GM23338 (cell line): ENCODE data around the gene GNB5. TPM values are rescaled to one million over a fixed set of nuclear protein-coding genes. Genes with fewer than 3 reads are reported as not detected.
A peak's percentile ranks its signal among the peaks of the same experiment; 100 is the strongest.

Experiments used
- ATAC-seq: fragments of 200-7000 bp; cut with Tn5 transposase; 3 replicates; pipeline ENCODE4 v1.9.1; 2020
- DNase-seq: peaks from one replicate; pipeline ENCODE4 v3.0.0-alpha.2; 2015; ENCODE audit warnings: low spot score
- H2AFZ ChIP-seq: fragments of 200-600 bp; sonication (generic); 2 replicates; pipeline ENCODE4 v1.8.0; 2016; ENCODE audit warnings: antibody characterized with exemption, mild to moderate bottlenecking, moderate library complexity
- H3F3A ChIP-seq: fragments of 200-600 bp; sonication (generic); replicated peaks from 2 replicates; pipeline ENCODE4 v1.8.0; 2017; ENCODE audit warnings: antibody characterized with exemption, mixed run types, low read depth
- H3K27ac ChIP-seq: fragments of 200-600 bp; sonication (generic); 2 replicates; pipeline ENCODE4 v1.6.1; 2016; ENCODE audit warnings: low read depth
- H3K27me3 ChIP-seq: fragments of 200-600 bp; sonication (generic); 2 replicates; pipeline ENCODE4 v1.8.0; 2016; ENCODE audit warnings: mild to moderate bottlenecking, mixed run types, moderate library complexity; ENCODE audit not compliant: insufficient read depth
- H3K36me3 ChIP-seq: fragments of 200-600 bp; sonication (generic); 2 replicates; pipeline ENCODE4 v1.8.0; 2016; ENCODE audit warnings: mild to moderate bottlenecking; ENCODE audit not compliant: insufficient read depth
- H3K4me1 ChIP-seq: fragments of 200-600 bp; sonication (generic); 2 replicates; pipeline ENCODE4 v1.8.0; 2016; ENCODE audit warnings: mild to moderate bottlenecking, moderate library complexity; ENCODE audit not compliant: insufficient read depth
- H3K4me2 ChIP-seq: fragments of 200-600 bp; sonication (generic); 2 replicates; pipeline ENCODE4 v1.7.1; 2017; ENCODE audit warnings: mixed run types
- H3K4me3 ChIP-seq: fragments of 200-600 bp; sonication (generic); 2 replicates; pipeline ENCODE4 v1.6.1; 2016; ENCODE audit warnings: mixed run types
- H3K79me2 ChIP-seq: fragments of 200-600 bp; sonication (generic); replicated peaks from 2 replicates; pipeline ENCODE4 v1.8.0; 2017; ENCODE audit warnings: mild to moderate bottlenecking; ENCODE audit not compliant: insufficient read depth
- H3K9me2 ChIP-seq: fragments of 200-600 bp; sonication (generic); 2 replicates; pipeline ENCODE4 v1.8.0; 2017; ENCODE audit not compliant: insufficient read depth
- H4K20me1 ChIP-seq: fragments of 200-600 bp; sonication (generic); replicated peaks from 2 replicates; pipeline ENCODE4 v1.8.0; 2017; ENCODE audit warnings: mild to moderate bottlenecking; ENCODE audit not compliant: insufficient read depth
- H3K27ac Mint-ChIP-seq: 2 replicates; pipeline ENCODE4 v1.8.0; 2020; ENCODE audit warnings: inconsistent platforms, mild to moderate bottlenecking, moderate library complexity, mixed read lengths
- H3K27me3 Mint-ChIP-seq: 3 replicates; pipeline ENCODE4 v1.8.0; 2022; ENCODE audit warnings: low read depth, mild to moderate bottlenecking, moderate library complexity, mixed read lengths, inconsistent platforms; ENCODE audit not compliant: insufficient read depth, poor library complexity
- H3K36me3 Mint-ChIP-seq: 3 replicates; pipeline ENCODE4 v1.8.0; 2021; ENCODE audit warnings: low read depth, mild to moderate bottlenecking, inconsistent platforms, moderate library complexity, mixed read lengths
- H3K4me1 Mint-ChIP-seq: 3 replicates; pipeline ENCODE4 v1.8.0; 2020; ENCODE audit warnings: mild to moderate bottlenecking, inconsistent platforms, mixed read lengths
- H3K4me3 Mint-ChIP-seq: 3 replicates; pipeline ENCODE4 v1.8.0; 2021; ENCODE audit warnings: moderate library complexity, mild to moderate bottlenecking, inconsistent platforms, mixed read lengths
- H3K9me3 Mint-ChIP-seq: 3 replicates; pipeline ENCODE4 v1.8.0; 2020; ENCODE audit warnings: moderate library complexity, mild to moderate bottlenecking, inconsistent platforms, mixed read lengths
- EZH2phosphoT487 ChIP-seq: fragments of 200-600 bp; sonication (generic); IDR thresholded peaks from one replicate; pipeline ENCODE4 v1.8.1; 2018; ENCODE audit warnings: antibody characterized with exemption; ENCODE audit not compliant: unreplicated experiment
- JUNB ChIP-seq: IDR thresholded peaks from one replicate; pipeline ENCODE4 v1.6.1; 2016; ENCODE audit warnings: antibody characterized with exemption; ENCODE audit not compliant: unreplicated experiment
- POLR2AphosphoS5 ChIP-seq: IDR thresholded peaks from 2 replicates; pipeline ENCODE4 v1.6.1; 2016; ENCODE audit warnings: antibody characterized with exemption, low read depth
- polyA plus RNA-seq: library from polyadenylated mRNA; unstranded; fragments of >200 nt; fragmentation: Nextera tagmentation; extraction: Ambion mirVana; gene quantifications from 2 replicates; pipeline ENCODE4 v1.2.1, GENCODE V29; 2016
- total RNA-seq: library from RNA; depleted of rRNA; stranded (reverse); fragments of >200 nt; shearing (Covaris generic); gene quantifications from 2 replicates; pipeline ENCODE4 v1.2.3, GENCODE V29; 2014
- TF ChIP-seq, protein P1 (sequence below): IDR thresholded peaks from 2 replicates; pipeline ENCODE4 v1.6.1; 2016; ENCODE audit warnings: antibody characterized with exemption
- TF ChIP-seq, protein P2 (sequence below), 2 experiments: fragments of 200-600 bp in 1 of 2; sonication (generic) in 1 of 2; conservative IDR thresholded peaks; 2 replicates each; pipeline versions ENCODE4 v1.5.1 to v1.6.1; 2016 to 2017; ENCODE audit warnings: antibody characterized with exemption in 2 of 2, low read depth in 2 of 2, mild to moderate bottlenecking in 2 of 2, moderate library complexity in 1 of 2
- TF ChIP-seq, protein P3 (sequence below): fragments of 250-450 bp; sonication (Bioruptor Pico); IDR thresholded peaks from 2 replicates; pipeline ENCODE4 v1.5.0; 2020; ENCODE audit warnings: mild to moderate bottlenecking, moderate library complexity
- TF ChIP-seq, protein P4 (sequence below): IDR thresholded peaks from one replicate; pipeline ENCODE4 v1.6.1; 2018; ENCODE audit warnings: antibody characterized with exemption; ENCODE audit not compliant: unreplicated experiment

Gene GNB5
- total and polyA plus RNA-seq, 2 experiments from 2014 or later: 23.0 to 40.8 TPM

DNA sequence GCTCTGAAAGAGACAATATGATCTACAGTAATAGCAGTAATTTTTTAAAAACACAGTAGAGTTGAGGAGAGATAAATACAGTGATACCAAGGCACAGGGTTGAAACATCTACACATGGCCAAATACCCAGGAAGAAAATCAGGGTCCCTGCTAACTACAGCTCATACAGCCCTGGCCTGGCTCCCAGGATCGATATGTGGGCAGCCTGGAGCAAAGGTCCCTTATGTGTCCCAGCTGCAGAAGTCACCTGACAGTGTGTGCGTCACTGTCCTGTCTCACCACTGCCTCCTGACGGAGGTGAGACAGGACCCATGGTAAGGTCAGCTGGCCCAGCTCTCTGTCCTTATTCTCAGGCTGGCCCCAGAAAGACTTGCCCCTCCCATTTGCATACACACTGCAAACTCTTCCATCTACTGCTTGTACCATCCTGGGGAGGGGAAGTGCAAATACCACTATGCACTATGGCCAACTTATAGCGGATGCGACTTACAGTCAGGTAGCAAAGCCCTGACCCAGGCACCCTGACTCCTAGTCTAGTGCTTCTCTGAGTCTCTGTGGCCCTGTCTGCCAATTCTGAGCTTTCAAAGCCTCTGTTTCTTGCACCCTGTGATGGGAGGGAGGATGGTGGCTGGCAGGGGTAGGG, 56.6 kb downstream of the GNB5 start:
- H2AFZ ChIP-seq: no peak overlapping the region
- no peak overlapping the region for H3K4me3 Mint-ChIP-seq
- no peaks in the 10 kb centered on the region for H3K4me1 ChIP-seq
- no peaks in the 10 kb centered on the region for H3K79me2 ChIP-seq
- peaks cover 15% of the 10 kb centered on the region for H3K36me3 Mint-ChIP-seq
- no peaks in the 10 kb centered on the region for H3F3A ChIP-seq
- H3K27me3 Mint-ChIP-seq: peaks cover 2% of the 10 kb centered on the region
- H3K27me3 ChIP-seq: no peaks in the 10 kb centered on the region
- peaks cover 10% of the 10 kb centered on the region for H3K36me3 ChIP-seq
- DNase-seq: no peak
- no peak overlapping the region for H3K4me2 ChIP-seq
- no peak overlapping the region for H3K27ac Mint-ChIP-seq
- no peaks in the 10 kb centered on the region for H4K20me1 ChIP-seq
- no peak overlapping the region for H3K27ac ChIP-seq
- no peaks in the 10 kb centered on the region for H3K9me3 Mint-ChIP-seq
- TF ChIP-seq, protein P1, sequence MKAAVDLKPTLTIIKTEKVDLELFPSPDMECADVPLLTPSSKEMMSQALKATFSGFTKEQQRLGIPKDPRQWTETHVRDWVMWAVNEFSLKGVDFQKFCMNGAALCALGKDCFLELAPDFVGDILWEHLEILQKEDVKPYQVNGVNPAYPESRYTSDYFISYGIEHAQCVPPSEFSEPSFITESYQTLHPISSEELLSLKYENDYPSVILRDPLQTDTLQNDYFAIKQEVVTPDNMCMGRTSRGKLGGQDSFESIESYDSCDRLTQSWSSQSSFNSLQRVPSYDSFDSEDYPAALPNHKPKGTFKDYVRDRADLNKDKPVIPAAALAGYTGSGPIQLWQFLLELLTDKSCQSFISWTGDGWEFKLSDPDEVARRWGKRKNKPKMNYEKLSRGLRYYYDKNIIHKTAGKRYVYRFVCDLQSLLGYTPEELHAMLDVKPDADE: no peak
- TF ChIP-seq, protein P2, sequence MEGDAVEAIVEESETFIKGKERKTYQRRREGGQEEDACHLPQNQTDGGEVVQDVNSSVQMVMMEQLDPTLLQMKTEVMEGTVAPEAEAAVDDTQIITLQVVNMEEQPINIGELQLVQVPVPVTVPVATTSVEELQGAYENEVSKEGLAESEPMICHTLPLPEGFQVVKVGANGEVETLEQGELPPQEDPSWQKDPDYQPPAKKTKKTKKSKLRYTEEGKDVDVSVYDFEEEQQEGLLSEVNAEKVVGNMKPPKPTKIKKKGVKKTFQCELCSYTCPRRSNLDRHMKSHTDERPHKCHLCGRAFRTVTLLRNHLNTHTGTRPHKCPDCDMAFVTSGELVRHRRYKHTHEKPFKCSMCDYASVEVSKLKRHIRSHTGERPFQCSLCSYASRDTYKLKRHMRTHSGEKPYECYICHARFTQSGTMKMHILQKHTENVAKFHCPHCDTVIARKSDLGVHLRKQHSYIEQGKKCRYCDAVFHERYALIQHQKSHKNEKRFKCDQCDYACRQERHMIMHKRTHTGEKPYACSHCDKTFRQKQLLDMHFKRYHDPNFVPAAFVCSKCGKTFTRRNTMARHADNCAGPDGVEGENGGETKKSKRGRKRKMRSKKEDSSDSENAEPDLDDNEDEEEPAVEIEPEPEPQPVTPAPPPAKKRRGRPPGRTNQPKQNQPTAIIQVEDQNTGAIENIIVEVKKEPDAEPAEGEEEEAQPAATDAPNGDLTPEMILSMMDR (conservative IDR thresholded peaks at IDR 0.05; ENCODE audit: low read depth in 2 of 2): 0 out of 4 replicates have a peak, but pooled peaks of 1 of the 2 experiments have one; percentile 5
- H3K4me1 Mint-ChIP-seq: peaks cover 4% of the 10 kb centered on the region; the same call in 2 of the 3 replicates
- no peak for ATAC-seq
- no peaks in the 10 kb centered on the region for H3K9me2 ChIP-seq
- no peak overlapping the region for H3K4me3 ChIP-seq

DNA sequence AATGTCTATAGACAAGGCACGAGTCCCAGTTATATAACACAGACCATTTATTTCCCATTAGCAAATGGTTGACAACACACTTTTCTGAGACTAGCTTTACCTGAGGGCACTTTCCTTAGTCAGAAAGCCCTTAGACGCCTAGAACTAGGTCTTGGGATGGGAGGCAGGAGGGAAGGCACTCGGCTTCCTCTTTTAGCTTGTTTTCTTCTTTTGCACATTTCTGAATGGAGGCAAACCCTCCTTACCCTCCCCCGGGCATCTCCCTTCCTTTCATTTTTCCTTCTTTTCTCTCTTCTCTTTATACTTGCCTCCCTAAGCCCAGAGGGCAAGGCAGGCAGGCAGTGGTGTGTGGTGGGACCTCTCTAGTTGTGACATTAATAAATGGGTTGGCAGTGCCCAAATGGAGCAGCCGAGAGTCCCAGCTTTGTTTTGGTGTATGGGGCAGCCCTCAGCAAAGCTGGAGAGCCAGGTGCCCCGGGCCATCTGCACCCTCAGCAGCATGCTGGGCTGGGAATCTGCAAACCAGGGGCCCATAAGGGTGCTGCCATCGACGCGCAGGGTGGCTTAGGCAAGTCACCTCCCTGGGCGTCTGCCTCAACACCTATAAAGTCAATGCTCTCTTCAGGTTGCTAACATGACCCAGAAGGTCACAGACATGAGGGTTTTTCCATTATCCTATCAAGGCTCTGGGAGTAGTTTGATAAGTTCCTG, 57.5 kb downstream of the GNB5 start:
- Histone ChIP-seq H3K4me2 (no peak overlapping the region), H3K27ac (no peak overlapping the region), H2AFZ (no peak overlapping the region), H3K36me3 (peaks cover 4% of the 10 kb centered on the region), H3K27me3 (no peaks in the 10 kb centered on the region), H4K20me1 (no peaks in the 10 kb centered on the region), H3K9me2 (no peaks in the 10 kb centered on the region), H3K79me2 (no peaks in the 10 kb centered on the region), H3K4me1 (no peaks in the 10 kb centered on the region), H3F3A (no peaks in the 10 kb centered on the region), H3K4me3 (no peak overlapping the region)
- no peak for DNase-seq
- Mint-ChIP-seq H3K27ac (no peak overlapping the region), H3K9me3 (no peaks in the 10 kb centered on the region), H3K4me3 (no peak overlapping the region), H3K36me3 (peaks cover 12% of the 10 kb centered on the region), H3K4me1 (no peaks in the 10 kb centered on the region), H3K27me3 (peaks cover 2% of the 10 kb centered on the region)
- no peak for ATAC-seq
- TF ChIP-seq POLR2AphosphoS5 (no peak), JUNB (no peak), EZH2phosphoT487 (no peak)
- TF ChIP-seq, protein P3, sequence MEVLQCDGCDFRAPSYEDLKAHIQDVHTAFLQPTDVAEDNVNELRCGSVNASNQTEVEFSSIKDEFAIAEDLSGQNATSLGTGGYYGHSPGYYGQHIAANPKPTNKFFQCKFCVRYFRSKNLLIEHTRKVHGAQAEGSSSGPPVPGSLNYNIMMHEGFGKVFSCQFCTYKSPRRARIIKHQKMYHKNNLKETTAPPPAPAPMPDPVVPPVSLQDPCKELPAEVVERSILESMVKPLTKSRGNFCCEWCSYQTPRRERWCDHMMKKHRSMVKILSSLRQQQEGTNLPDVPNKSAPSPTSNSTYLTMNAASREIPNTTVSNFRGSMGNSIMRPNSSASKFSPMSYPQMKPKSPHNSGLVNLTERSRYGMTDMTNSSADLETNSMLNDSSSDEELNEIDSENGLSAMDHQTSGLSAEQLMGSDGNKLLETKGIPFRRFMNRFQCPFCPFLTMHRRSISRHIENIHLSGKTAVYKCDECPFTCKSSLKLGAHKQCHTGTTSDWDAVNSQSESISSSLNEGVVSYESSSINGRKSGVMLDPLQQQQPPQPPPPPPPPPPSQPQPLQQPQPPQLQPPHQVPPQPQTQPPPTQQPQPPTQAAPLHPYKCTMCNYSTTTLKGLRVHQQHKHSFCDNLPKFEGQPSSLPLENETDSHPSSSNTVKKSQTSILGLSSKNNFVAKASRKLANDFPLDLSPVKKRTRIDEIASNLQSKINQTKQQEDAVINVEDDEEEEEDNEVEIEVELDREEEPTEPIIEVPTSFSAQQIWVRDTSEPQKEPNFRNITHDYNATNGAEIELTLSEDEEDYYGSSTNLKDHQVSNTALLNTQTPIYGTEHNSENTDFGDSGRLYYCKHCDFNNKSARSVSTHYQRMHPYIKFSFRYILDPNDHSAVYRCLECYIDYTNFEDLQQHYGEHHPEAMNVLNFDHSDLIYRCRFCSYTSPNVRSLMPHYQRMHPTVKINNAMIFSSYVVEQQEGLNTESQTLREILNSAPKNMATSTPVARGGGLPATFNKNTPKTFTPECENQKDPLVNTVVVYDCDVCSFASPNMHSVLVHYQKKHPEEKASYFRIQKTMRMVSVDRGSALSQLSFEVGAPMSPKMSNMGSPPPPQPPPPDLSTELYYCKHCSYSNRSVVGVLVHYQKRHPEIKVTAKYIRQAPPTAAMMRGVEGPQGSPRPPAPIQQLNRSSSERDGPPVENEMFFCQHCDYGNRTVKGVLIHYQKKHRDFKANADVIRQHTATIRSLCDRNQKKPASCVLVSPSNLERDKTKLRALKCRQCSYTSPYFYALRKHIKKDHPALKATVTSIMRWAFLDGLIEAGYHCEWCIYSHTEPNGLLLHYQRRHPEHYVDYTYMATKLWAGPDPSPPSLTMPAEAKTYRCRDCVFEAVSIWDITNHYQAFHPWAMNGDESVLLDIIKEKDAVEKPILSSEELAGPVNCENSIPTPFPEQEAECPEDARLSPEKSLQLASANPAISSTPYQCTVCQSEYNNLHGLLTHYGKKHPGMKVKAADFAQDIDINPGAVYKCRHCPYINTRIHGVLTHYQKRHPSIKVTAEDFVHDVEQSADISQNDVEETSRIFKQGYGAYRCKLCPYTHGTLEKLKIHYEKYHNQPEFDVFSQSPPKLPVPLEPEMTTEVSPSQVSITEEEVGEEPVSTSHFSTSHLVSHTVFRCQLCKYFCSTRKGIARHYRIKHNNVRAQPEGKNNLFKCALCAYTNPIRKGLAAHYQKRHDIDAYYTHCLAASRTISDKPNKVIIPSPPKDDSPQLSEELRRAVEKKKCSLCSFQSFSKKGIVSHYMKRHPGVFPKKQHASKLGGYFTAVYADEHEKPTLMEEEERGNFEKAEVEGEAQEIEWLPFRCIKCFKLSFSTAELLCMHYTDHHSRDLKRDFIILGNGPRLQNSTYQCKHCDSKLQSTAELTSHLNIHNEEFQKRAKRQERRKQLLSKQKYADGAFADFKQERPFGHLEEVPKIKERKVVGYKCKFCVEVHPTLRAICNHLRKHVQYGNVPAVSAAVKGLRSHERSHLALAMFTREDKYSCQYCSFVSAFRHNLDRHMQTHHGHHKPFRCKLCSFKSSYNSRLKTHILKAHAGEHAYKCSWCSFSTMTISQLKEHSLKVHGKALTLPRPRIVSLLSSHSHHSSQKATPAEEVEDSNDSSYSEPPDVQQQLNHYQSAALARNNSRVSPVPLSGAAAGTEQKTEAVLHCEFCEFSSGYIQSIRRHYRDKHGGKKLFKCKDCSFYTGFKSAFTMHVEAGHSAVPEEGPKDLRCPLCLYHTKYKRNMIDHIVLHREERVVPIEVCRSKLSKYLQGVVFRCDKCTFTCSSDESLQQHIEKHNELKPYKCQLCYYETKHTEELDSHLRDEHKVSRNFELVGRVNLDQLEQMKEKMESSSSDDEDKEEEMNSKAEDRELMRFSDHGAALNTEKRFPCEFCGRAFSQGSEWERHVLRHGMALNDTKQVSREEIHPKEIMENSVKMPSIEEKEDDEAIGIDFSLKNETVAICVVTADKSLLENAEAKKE (CRISPR knock-in tag): no peak
- TF ChIP-seq, protein P4, sequence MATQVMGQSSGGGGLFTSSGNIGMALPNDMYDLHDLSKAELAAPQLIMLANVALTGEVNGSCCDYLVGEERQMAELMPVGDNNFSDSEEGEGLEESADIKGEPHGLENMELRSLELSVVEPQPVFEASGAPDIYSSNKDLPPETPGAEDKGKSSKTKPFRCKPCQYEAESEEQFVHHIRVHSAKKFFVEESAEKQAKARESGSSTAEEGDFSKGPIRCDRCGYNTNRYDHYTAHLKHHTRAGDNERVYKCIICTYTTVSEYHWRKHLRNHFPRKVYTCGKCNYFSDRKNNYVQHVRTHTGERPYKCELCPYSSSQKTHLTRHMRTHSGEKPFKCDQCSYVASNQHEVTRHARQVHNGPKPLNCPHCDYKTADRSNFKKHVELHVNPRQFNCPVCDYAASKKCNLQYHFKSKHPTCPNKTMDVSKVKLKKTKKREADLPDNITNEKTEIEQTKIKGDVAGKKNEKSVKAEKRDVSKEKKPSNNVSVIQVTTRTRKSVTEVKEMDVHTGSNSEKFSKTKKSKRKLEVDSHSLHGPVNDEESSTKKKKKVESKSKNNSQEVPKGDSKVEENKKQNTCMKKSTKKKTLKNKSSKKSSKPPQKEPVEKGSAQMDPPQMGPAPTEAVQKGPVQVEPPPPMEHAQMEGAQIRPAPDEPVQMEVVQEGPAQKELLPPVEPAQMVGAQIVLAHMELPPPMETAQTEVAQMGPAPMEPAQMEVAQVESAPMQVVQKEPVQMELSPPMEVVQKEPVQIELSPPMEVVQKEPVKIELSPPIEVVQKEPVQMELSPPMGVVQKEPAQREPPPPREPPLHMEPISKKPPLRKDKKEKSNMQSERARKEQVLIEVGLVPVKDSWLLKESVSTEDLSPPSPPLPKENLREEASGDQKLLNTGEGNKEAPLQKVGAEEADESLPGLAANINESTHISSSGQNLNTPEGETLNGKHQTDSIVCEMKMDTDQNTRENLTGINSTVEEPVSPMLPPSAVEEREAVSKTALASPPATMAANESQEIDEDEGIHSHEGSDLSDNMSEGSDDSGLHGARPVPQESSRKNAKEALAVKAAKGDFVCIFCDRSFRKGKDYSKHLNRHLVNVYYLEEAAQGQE: no peak
